Measurements from ENCODE around the gene BCL10.

Gene BCL10

DNA sequence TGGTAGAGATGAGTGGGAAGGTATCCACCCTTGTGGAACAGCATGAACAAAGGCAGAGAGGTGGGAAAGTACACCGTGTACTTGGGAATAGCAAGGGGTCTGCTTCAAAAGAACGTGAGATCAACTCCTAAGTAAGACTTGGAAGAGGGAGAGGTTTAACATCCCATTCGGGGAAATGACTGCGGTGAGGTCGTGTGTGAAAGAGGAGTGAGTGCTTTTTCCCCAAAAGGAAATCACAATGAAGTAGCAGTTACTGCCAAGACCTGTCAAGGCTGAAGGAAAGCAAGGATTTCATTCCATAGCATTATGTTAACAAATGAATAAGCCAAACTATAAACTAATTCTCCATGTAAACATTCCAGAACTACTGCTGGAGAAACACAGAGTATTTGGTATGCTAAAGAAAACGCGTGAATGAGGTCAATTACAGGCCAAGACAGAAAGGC, 55.7 kb downstream of the BCL10 start:
- DNase-seq (ENCODE audit: low spot score), result no peak

DNA sequence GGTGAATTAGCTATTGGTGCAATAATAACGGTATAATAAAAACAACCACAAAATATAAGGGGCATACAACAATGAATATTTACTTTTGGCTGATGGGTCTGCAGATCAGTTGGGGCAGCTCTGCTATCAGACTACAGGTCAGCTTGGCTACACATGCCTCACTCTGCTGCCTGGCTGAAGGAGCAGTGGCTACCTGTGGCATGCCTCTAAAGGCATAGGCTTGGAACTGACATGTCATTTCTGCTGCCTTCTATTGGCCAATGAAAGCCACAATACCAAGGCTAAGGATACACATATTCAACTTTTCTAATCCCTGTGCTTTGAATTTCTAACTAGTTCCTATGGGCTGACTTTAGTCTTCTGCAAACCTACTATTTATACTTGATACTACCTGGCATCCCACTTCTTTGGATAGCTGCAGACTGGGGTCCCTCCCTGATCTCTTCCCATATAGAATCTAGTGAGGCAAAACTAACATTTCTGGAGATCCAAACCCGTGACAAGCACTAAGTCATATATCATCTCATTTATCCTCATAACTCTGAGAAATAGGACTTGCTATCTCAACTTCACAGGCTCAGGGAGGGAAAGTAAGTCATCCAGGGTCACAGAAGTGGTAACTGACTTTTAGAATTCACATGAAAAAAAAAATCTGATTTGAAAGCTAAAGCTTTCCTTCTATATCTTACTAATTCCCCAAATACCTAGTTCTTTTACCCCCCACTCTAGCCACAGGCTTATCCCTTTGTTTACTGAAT, 56.4 kb downstream of the BCL10 start:
- no peak for DNase-seq (ENCODE audit: low spot score)

DNA sequence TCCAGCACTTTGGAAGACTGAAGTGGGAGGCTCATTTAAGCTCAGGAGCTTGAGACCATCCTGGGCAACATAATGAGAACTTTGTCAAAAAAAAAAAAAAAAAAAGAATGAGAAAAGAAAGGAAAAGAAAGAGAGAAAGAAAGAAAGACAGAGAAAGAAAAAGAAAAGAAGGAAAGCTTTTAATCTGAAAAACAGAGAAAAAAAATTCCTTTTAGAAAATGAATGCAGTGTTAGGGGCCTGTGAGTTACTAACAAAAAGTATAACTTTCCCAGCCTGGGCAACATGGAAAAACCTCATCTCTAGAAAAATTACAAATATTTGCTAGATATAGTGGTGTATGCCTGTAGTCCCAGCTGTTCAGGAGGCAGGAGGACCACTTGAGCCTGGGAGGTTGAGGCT, 59.7 kb downstream of the BCL10 start:
- no peak for DNase-seq (ENCODE audit: low spot score)

All from LoVo (cell line).